CD4-positive, alpha-beta T cell treated with Interleukin-6 at 100 ng/mL for 8 hours (primary cell): ENCODE data around the gene SNAP25.

Experiments
- DNase-seq: peaks from one replicate; pipeline ENCODE4 v3.0.0-alpha.2; 2020; ENCODE audit warnings: mixed read lengths, low spot score

The SNAP25 gene

DNA sequence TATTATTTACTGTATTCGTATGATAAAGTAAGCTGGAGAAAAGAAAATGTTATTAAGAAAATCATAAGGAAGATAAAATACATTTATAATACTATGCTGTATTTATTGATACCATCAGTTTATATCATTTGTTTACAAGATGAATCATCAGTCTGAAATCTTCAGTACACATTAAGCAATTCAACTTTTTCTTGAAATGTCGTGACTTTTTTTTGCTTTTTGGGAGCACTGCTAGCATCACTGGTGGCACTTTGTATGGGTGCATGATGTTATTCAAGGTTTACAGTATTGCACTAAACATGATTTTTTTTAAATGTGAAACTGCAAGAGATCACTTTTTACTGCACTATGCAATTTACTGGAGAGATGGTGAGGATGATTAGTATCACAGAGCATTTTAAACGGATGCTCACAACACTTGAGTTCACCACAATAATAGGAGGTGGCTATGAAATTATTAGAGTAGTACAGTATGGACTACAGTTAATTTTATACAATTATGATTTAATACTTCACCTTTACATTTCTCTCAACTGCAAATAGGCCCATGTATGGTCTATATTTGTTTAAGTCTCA is 85.9 kb downstream of the SNAP25 start:
- DNase-seq, result no peak

DNA sequence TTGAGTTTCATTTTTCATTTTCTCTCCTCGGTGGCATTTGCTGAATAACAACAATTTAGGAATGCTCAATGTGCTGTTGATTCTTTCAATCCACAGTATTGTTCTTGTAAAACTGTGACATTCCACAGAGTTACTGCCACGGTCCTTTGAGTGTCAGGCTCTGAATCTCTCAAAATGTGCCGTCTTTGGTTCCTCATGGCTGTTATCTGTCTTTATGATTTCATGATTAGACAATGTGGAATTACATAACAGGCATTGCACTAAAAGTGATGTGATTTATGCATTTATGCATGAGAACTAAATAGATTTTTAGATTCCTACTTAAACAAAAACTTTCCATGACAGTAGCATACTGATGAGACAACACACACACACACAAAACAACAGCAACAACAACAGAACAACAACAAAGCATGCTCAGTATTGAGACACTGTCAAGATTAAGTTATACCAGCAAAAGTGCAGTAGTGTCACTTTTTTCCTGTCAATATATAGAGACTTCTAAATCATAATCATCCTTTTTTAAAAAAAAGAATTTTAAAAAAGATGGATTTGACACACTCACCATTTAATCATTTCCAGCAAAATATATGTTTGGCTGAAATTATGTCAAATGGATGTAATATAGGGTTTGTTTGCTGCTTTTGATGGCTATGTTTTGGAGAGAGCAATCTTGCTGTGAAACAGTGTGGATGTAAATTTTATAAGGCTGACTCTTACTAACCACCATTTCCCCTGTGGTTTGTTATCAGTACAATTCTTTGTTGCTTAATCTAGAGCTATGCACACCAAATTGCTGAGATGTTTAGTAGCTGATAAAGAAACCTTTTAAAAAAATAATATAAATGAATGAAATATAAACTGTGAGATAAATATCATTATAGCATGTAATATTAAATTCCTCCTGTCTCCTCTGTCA is 88.1 kb downstream of the SNAP25 start:
- DNase-seq, result no peak

DNA sequence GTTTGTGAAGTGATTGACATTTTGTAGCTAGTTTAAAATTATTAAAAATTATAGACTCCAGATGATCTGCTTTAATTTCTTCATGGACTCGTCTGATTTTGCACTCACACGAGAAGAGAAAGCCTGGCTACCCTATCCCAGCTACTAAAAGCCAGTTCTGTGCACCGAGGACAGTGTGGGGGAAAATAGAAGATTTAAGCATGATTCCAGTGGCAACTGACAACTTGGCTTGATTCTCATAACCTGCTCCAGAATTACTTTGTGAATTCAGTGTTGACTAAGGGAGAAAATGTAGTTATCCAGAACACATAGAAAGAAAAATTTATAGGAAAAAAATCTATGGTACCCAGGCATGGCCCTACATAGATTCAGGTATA is 88.7 kb downstream of the SNAP25 start:
- no peak for DNase-seq

DNA sequence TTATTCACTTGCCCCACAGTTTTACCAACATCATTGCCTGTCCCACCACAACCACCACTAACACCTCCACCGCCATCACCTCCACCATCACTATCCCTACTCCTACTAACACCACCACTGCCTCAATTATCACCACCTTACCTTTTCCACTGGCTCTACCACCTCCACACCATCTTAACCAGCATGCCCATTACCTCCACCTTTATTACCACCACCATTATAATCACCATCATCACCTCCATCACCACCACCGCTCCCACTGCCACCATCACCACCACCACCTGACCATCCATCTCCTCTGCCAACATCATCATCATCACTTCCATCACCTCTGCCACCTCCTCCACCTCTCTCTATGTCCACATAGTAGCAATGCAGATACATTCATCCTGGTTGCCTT is 90.0 kb downstream of the SNAP25 start:
- DNase-seq, result no peak

DNA sequence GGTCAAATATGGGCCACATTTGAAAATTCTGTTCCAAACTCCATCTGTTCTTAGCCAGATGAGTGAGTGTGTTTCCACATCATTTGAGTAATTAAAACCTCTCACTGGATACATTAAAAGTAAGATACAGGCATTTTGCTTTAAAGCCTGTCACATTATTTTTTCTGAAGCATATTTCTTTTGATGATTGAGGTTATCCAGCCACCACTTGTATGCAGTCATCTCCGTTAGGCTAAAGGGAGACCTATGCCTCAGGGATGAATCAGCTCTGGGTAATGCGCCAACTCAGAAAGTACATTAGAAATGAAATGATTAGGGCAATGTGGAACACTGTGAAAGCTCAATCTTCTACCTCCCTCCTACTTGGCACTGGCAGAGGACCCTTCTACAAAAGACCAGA is 90.7 kb downstream of the SNAP25 start:
- no peak for DNase-seq

DNA sequence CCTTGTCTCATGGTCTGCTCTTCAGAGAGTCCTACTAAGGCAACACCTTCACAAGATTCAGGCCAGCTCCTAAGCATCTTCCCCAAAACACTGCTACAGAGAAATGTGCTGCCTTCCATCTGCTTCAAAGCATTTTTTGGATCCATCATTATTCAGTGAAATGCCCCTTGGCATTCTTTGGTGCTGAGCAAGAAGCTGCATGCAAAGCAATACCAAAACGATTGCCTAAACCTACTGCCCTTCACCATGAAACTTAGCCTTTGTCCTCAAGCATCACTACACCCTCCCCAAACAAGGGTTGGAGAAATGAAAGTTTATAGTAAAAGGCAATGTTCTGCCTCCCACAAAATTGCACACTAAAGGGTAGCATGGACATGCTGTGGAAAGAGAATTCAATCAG is 93.5 kb downstream of the SNAP25 start:
- no peak for DNase-seq

DNA sequence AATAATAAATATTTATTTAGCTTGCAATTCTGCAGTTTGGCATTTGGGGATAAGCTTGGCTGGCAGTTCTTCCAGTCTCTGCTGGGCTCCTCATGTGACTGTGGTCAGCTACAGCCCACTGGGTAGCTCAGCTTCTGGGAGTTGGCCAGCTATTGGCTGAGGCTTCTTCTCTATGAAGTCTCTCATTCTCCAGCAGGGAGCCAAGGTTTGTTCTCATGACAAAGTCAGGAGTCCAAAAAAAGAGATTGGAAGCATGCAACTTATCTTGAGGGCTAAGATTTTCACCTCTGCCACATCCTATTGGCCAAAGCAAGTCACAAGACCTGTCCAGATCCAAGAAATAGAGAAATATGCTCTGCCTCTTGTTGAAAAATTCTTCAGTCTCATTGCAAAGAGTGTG is 94.6 kb downstream of the SNAP25 start:
- no peak for DNase-seq

DNA sequence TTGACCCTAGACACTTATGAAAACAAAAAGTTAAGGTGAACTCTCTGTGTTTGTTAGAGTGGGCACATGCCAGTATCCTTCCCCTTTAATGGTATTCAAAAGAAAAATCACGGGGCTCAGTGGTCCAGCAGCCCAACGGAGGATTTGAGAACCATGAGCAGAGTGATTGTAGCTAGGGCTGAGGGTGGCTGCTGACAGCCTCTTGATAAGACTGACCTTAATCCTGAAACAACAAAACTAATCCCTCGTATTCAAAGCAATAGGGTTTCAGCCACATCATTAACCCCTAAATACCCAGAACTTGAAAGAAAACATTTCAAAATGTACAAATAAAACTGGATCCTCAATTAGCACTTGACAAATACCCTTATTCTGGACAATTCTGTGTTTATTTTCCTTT is 95.1 kb downstream of the SNAP25 start:
- DNase-seq, result no peak

DNA sequence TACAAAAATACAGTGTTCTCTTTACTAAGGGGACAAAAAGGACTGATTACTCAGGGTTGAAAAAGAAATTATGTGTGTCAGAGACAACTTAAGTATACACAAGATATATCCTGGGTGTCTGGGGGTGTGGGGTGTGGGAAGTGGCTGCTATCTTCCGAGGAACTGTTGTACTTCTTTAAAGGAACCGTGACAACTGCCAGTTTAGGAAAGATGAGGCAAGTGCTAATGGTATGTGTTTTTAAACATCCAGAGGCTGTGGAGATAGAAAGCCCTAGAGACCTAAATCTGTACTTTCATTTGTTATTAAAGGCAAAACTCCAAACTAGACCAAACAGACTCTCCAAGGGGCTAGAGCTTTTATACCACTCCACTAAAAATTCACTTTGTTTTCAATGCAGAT is 95.6 kb downstream of the SNAP25 start:
- no peak for DNase-seq

DNA sequence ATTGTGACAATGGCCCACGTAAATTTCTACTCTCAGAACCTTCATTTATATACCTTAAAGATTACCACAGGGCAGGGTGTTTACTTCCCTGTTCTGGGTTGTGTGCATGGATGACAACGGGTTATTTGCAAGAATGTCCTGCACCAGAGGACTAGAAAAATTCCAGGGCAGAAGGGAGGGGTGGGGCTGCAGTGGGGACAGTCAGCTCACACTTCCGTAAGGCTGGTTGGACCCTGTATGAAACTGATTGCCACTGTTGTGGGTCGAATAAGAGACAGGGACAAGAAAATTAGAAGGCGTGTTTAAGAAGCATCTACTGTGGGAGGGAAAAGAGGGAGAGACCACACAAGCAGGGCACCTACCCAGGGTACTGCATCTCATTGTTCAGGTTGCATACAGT is 96.5 kb downstream of the SNAP25 start:
- no peak for DNase-seq

DNA sequence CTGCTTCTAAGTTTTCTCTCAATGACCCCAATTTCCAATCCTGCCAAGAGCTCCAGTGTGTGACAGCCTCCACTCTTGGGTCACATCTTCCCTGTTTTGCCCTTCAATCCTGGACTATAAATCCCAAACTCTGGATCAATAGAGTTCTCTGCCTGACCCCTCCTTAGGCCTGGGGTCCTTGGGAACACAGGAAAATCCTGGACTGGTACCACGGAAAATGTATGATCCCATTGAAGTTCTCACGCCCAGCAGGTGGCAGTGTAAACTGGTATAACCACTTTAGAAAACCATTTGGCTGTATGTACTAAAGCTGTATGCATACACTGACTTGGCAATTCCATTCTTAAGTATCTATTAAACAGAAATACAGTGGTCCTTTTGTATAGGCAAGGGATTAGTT is 98.0 kb downstream of the SNAP25 start:
- DNase-seq, result no peak

DNA sequence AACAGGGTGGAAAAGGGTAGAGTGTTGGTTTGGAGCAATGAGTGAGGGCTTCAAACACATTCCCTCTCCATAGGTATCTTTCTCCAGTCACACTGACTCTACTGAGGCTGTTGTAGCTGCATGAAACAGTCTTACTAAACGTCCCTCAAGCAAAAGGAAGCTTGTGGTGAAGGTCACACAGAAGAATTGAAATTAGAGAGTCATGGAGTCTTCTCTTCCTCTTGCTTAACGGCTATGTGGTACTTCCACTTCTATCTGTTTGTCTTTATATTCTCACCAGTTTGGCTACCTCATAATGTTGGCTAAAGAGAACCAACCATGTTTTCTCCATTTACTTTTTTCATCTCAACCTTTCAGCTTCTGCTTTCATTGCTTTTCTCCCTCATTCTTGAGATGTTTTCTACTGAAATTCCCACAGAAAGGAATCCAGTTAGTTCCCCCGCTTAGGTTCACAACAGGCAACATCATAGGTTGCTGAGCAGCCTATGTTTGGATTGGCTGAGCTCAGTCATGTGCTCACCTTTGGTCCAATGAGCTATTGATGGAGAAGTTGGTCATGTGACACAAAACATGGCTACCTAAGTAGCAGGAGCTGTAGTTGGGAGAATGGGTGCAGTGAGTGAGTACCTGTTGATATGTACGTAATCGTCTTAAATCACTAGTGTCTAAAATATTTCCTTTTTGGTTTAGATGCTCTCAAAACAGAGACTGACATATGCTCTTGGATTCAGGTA is 99.8 kb downstream of the SNAP25 start:
- no peak for DNase-seq

DNA sequence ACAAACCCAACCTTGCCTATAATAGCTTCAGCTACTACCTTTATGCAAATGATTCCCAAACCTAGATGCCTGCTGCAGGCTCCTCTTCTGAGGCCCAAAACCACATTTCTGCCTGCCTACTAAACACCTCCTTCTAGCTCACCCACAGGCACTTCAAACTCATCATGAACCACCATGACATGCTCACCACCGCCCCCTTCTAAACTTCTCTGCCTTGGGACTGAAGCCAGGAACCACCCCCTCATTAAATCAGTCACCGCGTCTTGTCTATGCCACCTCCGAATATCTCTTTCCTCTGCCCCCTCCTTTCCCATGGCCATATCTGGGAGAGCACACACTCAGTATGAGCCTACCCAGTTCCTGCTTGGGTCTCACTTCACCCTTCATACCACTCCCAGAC is 101.2 kb downstream of the SNAP25 start:
- no peak for DNase-seq

DNA sequence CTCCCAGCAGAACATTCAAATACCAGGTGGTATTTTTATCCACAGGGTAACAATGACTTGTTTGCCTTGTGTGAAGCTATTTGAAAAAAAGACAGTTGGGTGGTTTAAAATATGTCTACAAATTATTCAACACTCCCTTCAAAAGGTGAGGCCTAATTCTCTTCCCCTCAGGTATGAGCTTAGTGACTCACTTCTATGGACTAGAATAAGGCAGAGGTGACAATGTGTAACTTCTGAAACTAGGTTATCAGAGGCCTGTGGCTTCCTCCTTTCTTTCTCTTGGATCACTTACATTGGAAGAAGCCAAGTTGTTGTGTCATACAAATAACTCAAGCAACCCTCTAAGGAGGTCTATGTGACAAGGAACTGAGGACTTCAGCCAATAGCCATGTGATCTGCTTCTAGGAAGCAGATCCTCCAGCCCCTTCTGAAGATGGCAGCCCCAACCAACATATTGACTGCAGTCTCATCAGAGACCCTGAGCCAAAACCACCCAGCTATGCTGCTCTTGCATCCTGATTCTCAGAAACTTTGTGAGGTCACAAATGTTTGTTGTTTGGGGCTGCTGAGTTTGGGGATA is 102.6 kb downstream of the SNAP25 start:
- no peak for DNase-seq

DNA sequence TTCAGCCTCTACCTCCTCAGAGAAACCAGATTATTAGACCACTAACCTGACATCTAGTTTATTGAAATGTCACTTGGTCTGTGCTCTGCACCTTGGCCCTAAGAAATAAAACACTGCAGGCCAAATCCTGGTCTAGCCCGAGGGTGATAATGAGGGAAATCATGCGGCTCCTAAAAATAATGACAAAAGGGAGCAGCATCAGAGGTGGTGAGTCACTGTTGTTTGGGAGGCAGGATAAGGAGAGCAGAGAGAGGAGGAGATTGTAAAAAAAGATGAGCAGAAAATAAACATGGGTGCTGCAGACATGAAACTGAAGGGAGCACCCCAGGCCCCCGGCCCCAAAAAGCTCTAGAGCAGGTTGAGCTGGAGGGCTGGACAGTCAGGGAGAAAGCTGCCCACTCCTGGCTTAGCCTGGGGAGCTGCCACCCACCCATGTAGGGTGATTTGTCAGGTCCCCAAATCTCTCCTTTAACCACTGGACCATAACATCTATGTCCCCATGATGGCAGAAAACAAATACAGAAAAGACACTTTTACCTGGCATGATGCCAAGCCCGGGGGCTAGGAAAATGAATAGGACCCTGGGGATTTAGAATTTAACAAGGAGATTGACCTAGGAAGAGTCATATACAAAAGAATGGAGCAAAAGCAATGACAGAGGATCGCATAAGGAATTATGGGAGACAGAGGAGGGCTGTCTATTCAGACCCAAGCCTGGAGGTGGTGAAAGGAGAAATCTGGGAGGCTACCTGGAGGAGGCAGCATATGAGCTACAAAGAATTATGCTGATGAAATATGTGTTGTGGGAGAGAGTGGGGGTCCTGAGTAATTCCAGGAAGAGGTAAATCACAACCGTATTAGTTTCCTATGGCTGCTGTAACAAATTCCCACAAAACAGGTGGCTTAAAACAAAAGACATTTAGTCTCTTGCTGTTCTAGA is 103.7 kb downstream of the SNAP25 start:
- no peak for DNase-seq

DNA sequence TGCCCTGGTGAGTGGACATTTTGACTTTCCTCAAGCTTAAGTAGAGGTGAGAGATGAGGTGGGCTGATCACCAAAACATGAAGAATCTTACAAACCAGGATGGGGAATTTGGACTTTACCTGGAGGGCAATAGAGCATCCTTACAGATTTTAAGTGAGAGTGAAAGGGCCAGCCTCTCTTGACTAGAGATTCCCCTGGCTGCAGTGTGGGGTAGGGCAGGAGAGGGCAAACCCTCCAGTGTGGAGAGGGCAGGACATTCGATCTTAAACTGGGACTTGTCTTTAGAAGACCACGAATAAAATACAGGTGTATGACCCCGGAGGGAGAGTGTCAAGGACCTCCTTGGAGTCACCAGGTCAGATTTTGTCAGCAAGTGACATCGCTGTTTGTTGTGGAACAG is 105.1 kb downstream of the SNAP25 start:
- DNase-seq, result no peak

DNA sequence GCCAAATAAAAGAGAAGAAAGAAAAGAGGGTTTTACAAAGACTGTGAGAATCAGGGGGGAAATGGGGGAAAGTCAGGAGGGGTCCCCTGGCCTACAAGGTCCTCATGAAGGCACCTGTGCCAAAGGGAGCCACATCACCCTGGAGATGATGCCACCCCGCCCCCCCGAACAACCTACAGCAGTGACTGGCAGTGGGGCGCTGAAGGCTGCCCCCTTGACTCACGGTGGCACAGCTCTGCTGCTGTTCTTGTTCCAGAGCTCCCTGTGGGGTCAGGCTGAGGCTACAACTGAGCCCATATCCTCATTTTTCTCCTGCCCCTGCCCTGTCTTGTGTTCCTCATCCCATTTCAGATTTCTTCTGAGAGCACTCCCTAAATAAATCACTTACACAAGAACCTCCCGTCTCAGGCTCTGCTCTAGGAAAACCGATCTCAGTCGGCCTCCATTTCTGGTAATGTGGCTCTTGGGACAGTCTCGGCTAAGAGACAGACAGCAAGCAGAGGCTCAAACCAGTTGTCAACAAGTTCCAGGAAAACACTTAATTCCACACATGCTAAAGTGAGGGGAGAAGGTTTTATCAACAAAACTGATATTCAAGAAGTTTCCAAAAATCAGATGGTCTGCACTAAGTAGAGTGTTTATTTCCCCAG is 105.7 kb downstream of the SNAP25 start:
- DNase-seq, result no peak

DNA sequence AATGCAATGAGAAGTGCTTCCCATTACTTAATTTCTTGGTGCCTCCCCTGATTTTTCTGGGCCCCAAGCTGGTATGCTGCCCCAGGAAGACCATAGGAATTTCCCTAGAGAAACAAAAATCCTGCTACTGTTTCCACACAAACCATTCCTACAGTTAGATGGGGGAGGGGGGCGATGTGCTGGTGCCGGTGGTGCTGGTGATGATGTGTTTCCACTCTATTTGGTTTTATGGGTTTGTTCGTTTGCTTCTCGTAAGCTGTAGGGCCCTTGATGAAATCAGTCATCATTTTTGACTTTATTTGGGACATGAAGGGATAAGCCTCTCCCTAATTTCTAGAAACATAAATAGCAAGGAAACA is 110.2 kb downstream of the SNAP25 start:
- DNase-seq, result no peak

DNA sequence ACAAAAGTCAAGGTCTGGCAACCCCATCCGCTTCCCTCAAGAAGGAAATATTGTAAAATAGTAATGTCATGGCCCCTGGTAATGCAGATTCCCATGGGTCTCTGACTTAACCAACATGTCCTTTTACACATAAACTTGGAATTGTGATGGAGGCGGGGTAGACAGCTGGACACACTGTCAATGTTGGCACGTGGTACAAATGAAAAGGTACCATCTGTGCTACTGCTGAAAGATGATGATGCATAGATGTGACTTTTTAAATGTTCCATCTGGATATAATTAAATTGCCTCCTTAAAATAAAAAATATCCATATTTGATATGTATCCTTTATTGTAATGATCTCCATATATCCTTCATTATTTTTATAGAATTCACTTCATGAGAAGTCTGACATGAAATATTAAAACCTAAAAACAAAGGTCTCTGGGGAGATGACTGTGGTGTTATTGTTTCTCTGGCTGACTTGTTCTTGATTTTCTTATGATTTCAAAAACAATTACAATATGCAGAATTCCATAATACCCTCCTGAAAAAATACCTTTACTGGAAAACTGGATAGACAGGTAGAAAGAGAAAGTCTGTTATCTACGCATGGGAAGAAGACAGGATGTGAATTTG is 110.9 kb downstream of the SNAP25 start:
- no peak for DNase-seq

DNA sequence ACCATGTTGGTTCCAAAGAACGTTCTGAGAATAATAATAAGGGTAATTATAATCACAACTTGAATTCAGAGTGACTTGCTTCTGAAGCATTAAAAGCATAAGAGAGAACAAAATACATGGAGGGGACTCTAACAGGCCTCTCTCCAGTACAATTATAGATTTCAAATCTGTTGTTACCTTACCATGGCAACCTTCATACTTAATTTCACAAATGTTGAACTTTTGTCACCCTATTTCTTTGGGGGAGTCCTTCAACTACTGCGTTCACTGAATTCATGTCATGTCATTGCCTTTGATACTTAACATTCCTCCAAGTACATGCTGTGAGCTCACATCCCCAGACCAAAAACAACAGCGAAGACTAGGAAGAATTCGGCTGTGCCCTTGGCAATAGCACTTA is 111.4 kb downstream of the SNAP25 start:
- no peak for DNase-seq
